T-helper 1 cell treated with Interleukin-12 subunit alpha and Interleukin-12 subunit beta and Interleukin-4 antibody, amounts not matched to agents 30 ng/mL and 1 ng/mL, for 36 hours (primary cell): Measurements from ENCODE around the gene ADGRG3. TPM values are rescaled to one million over a fixed set of nuclear protein-coding genes. Genes with fewer than 3 reads are reported as not detected.

Experiments
- intact Hi-C: fragments of 100-400 bp; cut with micrococcal nuclease; formaldehyde crosslinking; loops from one replicate; pipeline ENCODE4 v1.15.1; 2024
- total RNA-seq: library from RNA; stranded (reverse); gene quantifications from 2 replicates; pipeline ENCODE4 v1.2.3, GENCODE V29; 2022

Gene ADGRG3
- total RNA-seq, 1 donor from 2014 or later: not detected

- intact Hi-C loops: loop anchor here (1.0 kb wide), 1 partner anchor 40 kb away; the partner anchor contains the start of gene KATNB1
These were observed 26.9 kb downstream of the ADGRG3 start, which contains the start of gene DRC7 for GRCh38 chr16:57694725-57695679. TSS of gene DRC7 (plus strand) at chr16:57694806. CDS start at chr16:57697950, 3,144 bp downstream.

- intact Hi-C loops: no loop called here
These were observed 27.6 kb downstream of the ADGRG3 start for GRCh38 chr16:57695680-57696069.

- intact Hi-C loops: no loop called here
These were observed 28.1 kb downstream of the ADGRG3 start for GRCh38 chr16:57696240-57696639.

GRCh38 chr16:57697896-57698537 lies 29.9 kb downstream of the ADGRG3 start:
- intact Hi-C loops: no loop called here

GRCh38 chr16:57698812-57699405 lies 30.8 kb downstream of the ADGRG3 start:
- intact Hi-C loops: no loop called here

GRCh38 chr16:57699481-57699880 lies 31.4 kb downstream of the ADGRG3 start:
- intact Hi-C loops: no loop called here

GRCh38 chr16:57699899-57700298 lies 31.8 kb downstream of the ADGRG3 start:
- intact Hi-C loops: no loop called here

- intact Hi-C loops: no loop called here
These were observed 32.9 kb downstream of the ADGRG3 start for GRCh38 chr16:57700781-57701551.

GRCh38 chr16:57701759-57702371 lies 33.8 kb downstream of the ADGRG3 start:
- intact Hi-C loops: no loop called here

- intact Hi-C loops: no loop called here
These were observed 35.4 kb downstream of the ADGRG3 start for GRCh38 chr16:57703416-57704010.

GRCh38 chr16:57704011-57704904 lies 36.2 kb downstream of the ADGRG3 start:
- intact Hi-C loops: no loop called here

GRCh38 chr16:57704905-57705852 lies 37.1 kb downstream of the ADGRG3 start:
- intact Hi-C loops: no loop called here

- intact Hi-C loops: no loop called here
These were observed 38.6 kb downstream of the ADGRG3 start for GRCh38 chr16:57706717-57707116.

GRCh38 chr16:57707331-57707730 lies 39.2 kb downstream of the ADGRG3 start:
- intact Hi-C loops: no loop called here

GRCh38 chr16:57708168-57708567 lies 40.1 kb downstream of the ADGRG3 start:
- intact Hi-C loops: no loop called here

- intact Hi-C loops: no loop called here
These were observed 41.6 kb downstream of the ADGRG3 start for GRCh38 chr16:57709663-57710062.

- intact Hi-C loops: no loop called here
These were observed 43.2 kb downstream of the ADGRG3 start for GRCh38 chr16:57711346-57711745.

GRCh38 chr16:57711993-57712392 lies 43.9 kb downstream of the ADGRG3 start:
- intact Hi-C loops: no loop called here
